NCI-H146 (cell line): ENCODE results near the gene GNPAT.

ENCODE experiments used
- DNase-seq: peaks from one replicate; lab custom pipeline; 2025; lab: John Stamatoyannopoulos, UW

The GNPAT gene

DNA sequence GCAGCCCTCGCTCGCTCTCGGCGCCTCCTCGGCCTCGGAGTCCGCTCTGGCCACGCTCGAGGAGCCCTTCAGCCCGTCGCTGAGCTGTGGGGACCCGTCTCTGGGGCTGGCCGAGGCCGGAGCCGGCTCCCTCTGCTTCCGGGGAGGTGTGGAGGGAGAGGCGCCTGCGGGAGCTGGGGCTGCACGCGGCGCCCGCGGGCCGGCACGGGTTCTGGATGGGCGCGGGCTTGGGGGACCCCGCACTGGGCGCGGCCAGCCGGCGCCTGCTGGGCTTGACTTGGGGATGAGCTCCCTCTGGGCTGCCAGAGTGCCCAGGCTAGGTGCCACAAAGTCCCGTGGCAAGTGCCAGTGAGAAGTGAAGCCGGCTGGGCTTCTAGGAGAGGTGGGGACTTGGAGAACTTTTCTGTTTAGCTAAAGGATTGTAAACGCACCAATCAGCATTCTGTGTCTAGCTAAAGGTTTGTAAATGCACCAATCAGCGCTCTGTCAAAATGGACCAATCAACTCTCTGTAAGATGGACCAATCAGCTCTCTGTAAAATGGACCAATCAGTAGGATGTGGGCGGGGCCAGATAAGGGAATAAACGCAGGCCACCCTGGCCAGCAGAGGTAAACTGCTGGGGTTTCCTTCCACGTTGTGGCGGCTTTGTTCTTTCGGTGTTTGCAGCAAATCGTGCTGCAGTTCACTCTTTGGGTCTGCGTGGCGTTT, 76.4 kb downstream of the GNPAT start:
- DNase-seq: no peak

DNA sequence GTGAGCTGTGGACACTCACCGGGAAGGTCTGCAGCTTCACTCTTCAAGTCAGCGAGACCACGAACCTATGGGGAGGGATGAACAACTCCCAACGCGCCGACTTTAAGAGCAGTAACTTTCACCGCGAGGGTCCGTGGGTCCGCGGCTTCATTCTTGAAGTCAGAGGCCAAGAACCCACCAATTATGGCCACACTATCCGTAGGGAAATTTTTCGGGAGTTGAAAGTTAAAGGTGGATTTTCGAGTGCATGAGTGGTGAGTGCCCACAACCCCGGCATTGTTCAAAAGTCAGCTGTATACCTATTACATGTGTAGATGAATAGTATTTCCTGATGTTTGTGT, 77.0 kb downstream of the GNPAT start:
- no peak for DNase-seq

DNA sequence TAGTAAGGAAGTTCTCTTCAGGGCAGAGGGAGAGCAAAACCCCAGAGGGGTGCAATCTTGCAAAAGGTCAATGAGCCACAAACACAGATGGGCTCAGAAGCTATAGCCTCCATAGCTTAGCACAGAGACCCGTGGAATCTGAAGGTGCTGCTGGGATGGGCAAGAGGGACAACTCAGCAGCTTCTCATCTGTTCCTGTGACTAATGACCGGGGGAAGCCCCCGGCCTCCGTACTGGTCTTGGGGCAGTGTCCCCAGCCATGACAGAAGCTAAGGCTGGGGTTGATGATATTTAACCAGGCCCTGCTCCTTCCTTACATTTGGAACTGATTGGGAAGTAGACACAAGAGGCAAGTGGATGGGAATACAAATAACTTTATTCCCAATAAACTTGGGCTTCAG, 77.6 kb downstream of the GNPAT start:
- DNase-seq: no peak

GRCh38 chr1:231319080-231319479, 78.1 kb downstream of the GNPAT start:
- no peak for DNase-seq

GRCh38 chr1:231322880-231323530, 82.0 kb downstream of the GNPAT start:
- DNase-seq: no peak

DNA sequence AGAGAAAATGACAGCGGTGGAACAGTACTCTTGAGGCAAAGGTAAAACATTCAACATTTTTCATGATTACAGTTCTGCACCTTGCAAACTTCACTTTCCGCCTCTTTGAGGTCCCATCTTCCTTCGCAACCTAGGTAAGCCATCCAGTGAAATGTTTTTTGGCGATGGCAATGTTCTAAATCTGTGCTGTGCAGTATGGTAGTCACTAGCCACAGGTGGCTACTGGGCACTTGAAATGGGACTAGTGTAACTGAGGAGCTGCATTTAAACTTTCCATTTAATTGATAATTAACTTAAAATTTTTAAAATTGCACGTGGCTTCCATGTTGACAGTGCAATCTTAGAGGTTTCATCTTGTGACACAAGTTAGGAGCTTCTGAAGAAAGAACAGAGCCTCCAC, 83.6 kb downstream of the GNPAT start:
- DNase-seq: no peak

DNA sequence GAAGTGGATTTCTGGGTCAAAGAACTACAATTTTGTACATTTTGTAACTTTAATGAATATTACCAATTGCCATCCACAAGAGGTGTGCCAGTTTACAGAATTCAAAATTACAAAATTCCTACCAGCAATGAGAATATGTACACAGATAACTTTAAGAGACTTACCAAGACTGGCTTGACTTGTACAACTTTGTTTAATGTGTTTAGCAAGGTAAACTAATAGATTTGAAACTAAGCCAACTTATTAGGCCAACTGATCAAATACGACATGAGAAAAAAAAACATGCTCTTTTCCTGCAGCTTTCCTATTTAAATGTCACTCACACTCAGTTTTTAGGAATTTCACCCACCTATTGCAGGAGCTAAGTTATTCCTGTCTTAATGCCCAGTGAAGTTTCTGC, 85.2 kb downstream of the GNPAT start:
- no peak for DNase-seq
